Activated CD8-positive, alpha-beta memory T cell treated with anti-CD3 and anti-CD28 coated beads, Interleukin-2, amount 10 ng/mL, durations not matched to agents 7 days and 5 days (primary cell): Measurements from ENCODE around the gene COL4A3. TPM values are rescaled to one million over a fixed set of nuclear protein-coding genes. Genes with fewer than 3 reads are reported as not detected.
"Not testable (repeated sequence)": the region's sequence is repeated elsewhere in the genome, so short reads cannot be mapped to it uniquely, and the experiment has no call there.

ENCODE experiments used
- ATAC-seq: fragments of 150-1000 bp; cut with Tn5 transposase; one replicate; pipeline ENCODE4 v1.10.0; 2021; ENCODE audit warnings: moderate library complexity
- CTCF ChIA-PET: fragments of 350-600 bp; sonication (Branson Sonifier 250); formaldehyde crosslinking; loops from one replicate; lab custom pipeline; 2021; ENCODE audit warnings: antibody characterized with exemption; lab: Charles Lee
- DNase-seq: peaks from one replicate; pipeline ENCODE4 v3.0.0-alpha.2; 2020
- H3K27ac Mint-ChIP-seq: one replicate; pipeline ENCODE4 v1.8.0; 2021; ENCODE audit warnings: mild to moderate bottlenecking, mixed read lengths
- H3K27me3 Mint-ChIP-seq: one replicate; pipeline ENCODE4 v1.8.0; 2021; ENCODE audit warnings: mixed read lengths
- H3K36me3 Mint-ChIP-seq: one replicate; pipeline ENCODE4 v1.8.0; 2021; ENCODE audit warnings: mild to moderate bottlenecking, mixed read lengths
- H3K4me1 Mint-ChIP-seq: one replicate; pipeline ENCODE4 v1.8.0; 2021; ENCODE audit warnings: mixed read lengths
- H3K4me3 Mint-ChIP-seq: one replicate; pipeline ENCODE4 v1.8.0; 2021; ENCODE audit warnings: mild to moderate bottlenecking, moderate library complexity, mixed read lengths
- H3K9me3 Mint-ChIP-seq: one replicate; pipeline ENCODE4 v1.8.0; 2022; ENCODE audit warnings: low read depth, mixed read lengths
- total RNA-seq, 2 experiments: library from RNA; stranded (reverse); gene quantifications; one replicate each; pipeline ENCODE4 v1.2.3, GENCODE V29; 2021

Gene COL4A3
- total RNA-seq, 2 experiments from 2014 or later, result not detected

GRCh38 chr2:227204452-227204851 lies 40.0 kb downstream of the COL4A3 start:
- no peak overlapping the region for H3K27ac Mint-ChIP-seq
- peaks cover 7% of the 10 kb centered on the region for H3K27me3 Mint-ChIP-seq
- CTCF ChIA-PET, result no interaction called here
- no peaks in the 10 kb centered on the region for H3K36me3 Mint-ChIP-seq
- no peak for ATAC-seq
- DNase-seq, result no peak
- H3K4me3 Mint-ChIP-seq, result no peak overlapping the region
- H3K9me3 Mint-ChIP-seq, result no peaks in the 10 kb centered on the region
- H3K4me1 Mint-ChIP-seq, result no peaks in the 10 kb centered on the region

DNA sequence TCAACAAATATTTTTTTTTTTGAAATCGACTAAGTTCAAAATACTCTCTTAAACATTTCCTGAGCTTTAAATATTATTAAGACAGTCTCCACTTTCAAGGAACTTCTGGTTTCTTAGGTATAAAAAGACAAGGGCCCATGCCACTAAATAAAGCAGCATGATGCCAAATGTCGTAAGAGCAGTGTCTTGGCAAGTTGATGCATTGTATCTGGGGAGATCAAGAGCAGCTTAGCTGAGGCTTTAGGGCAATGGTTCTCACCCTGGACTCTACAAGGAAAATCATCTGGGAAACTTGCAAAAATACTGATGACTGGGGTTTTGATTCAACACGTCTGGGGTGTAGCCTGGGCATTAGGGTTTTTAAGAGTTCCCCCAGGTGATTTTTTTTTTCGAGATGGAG lies 41.3 kb downstream of the COL4A3 start:
- CTCF ChIA-PET, result interaction anchor here (1.4 kb wide), 1 partner anchor 18 kb away, joined by 3 read pairs; no protein-coding TSS in a partner anchor
- Mint-ChIP-seq H3K36me3 (no peaks in the 10 kb centered on the region), H3K4me1 (no peaks in the 10 kb centered on the region), H3K27me3 (peaks cover 7% of the 10 kb centered on the region), H3K9me3 (no peaks in the 10 kb centered on the region), H3K27ac (no peak overlapping the region), H3K4me3 (no peak overlapping the region)
- DNase-seq, result no peak
- ATAC-seq, result no peak

DNA sequence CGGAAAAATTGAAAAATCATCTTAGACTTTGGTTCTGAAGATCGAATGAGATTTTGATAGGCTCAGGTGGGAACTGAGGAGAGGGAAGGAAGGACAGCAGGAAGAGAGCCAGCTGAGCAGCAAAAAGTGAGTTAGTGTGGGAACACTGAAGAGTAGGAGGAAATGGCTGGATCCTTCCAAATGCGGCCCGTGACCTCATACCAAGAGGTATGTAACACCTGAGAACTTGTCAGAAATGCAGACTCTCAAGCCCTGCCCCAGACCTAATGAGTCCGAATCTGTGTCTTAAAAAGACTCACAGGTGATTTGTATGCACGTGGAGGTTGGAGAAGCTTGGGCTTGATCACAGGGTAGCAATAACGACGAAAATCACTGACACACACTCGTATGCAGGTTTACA lies 42.0 kb downstream of the COL4A3 start:
- CTCF ChIA-PET, result interaction anchor here (1.4 kb wide), 1 partner anchor 17 kb away, joined by 3 read pairs; no protein-coding TSS in a partner anchor
- ATAC-seq (no peak), DNase-seq (no peak)
- H3K9me3 Mint-ChIP-seq, result no peaks in the 10 kb centered on the region
- no peak overlapping the region for H3K27ac Mint-ChIP-seq
- H3K36me3 Mint-ChIP-seq, result no peaks in the 10 kb centered on the region
- no peaks in the 10 kb centered on the region for H3K4me1 Mint-ChIP-seq
- no peak overlapping the region for H3K4me3 Mint-ChIP-seq
- H3K27me3 Mint-ChIP-seq, result peaks cover 7% of the 10 kb centered on the region

- H3K4me1 Mint-ChIP-seq, result no peaks in the 10 kb centered on the region
Observed at GRCh38 chr2:227207573-227207972, 43.1 kb downstream of the COL4A3 start.

DNA sequence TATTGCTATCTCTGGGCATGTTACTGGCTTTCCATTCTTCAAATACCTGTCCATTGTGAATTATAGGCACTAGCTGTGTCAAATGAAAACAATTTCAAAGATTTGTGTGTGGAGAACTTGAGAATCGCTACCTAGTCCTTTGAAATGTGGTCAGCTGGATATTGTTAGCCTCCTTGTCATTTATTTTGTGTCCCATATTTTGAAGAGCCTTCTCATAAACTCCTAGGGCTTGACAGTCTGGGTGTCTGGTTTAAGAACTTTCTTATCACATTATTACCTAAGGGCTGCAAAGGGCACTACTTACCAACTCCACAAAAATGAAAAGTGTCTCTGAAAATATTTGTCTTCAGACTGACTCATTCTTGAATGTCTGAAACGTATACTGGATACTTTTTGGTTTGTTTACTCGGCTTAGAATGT lies 50.2 kb downstream of the COL4A3 start:
- H3K27ac Mint-ChIP-seq, result no peak overlapping the region
- no peaks in the 10 kb centered on the region for H3K36me3 Mint-ChIP-seq
- no peaks in the 10 kb centered on the region for H3K4me1 Mint-ChIP-seq
- CTCF ChIA-PET, result no interaction called here
- no peaks in the 10 kb centered on the region for H3K27me3 Mint-ChIP-seq
- no peaks in the 10 kb centered on the region for H3K9me3 Mint-ChIP-seq
- ATAC-seq, result no peak
- H3K4me3 Mint-ChIP-seq, result no peak overlapping the region
- no peak for DNase-seq

More at GRCh38 chr2:227207573-227207972, 43.1 kb downstream of the COL4A3 start:
- Mint-ChIP-seq H3K27me3 (peaks cover 7% of the 10 kb centered on the region), H3K36me3 (no peaks in the 10 kb centered on the region), H3K4me3 (no peak overlapping the region), H3K9me3 (no peaks in the 10 kb centered on the region), H3K27ac (no peak overlapping the region)
- DNase-seq, result no peak
- CTCF ChIA-PET, result no interaction called here
- no peak for ATAC-seq

GRCh38 chr2:227219312-227220105 lies 55.1 kb downstream of the COL4A3 start:
- H3K9me3 Mint-ChIP-seq, result no peaks in the 10 kb centered on the region
- H3K27me3 Mint-ChIP-seq, result peaks cover 9% of the 10 kb centered on the region
- H3K36me3 Mint-ChIP-seq, result no peaks in the 10 kb centered on the region
- no peak overlapping the region for H3K27ac Mint-ChIP-seq
- DNase-seq, result no peak
- no peaks in the 10 kb centered on the region for H3K4me1 Mint-ChIP-seq
- ATAC-seq, result no peak
- H3K4me3 Mint-ChIP-seq, result no peak overlapping the region
- CTCF ChIA-PET, result interaction anchor here (1.1 kb wide), 1 partner anchor 19 kb away, joined by 4 read pairs; no protein-coding TSS in a partner anchor

GRCh38 chr2:227221120-227221519 lies 56.7 kb downstream of the COL4A3 start:
- Mint-ChIP-seq H3K27me3 (peaks cover 9% of the 10 kb centered on the region), H3K4me1 (no peaks in the 10 kb centered on the region), H3K9me3 (no peaks in the 10 kb centered on the region), H3K36me3 (no peaks in the 10 kb centered on the region), H3K27ac (no peak overlapping the region), H3K4me3 (no peak overlapping the region)
- CTCF ChIA-PET, result no interaction called here
- ATAC-seq (no peak), DNase-seq (no peak)

DNA sequence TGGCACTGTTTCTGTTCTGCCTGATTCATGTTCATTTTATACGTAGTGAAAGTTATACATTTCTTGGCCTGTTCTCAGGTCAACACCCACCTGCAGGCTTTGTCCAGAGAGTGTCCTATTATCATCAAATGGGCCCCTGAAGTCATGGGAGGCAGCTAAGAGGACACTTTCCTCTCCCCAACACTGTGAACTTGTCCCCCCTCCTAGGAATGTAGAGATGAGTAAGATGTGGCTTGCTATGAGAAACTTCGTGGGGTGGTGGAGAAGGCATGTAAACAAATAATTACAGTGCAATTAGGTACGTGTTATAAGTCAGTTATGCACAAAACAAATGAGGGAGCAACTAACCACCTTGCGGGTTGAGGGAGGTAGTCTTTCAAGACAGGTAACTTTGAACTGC lies 57.9 kb downstream of the COL4A3 start:
- Mint-ChIP-seq H3K4me3 (no peak overlapping the region), H3K27ac (no peak overlapping the region), H3K9me3 (no peaks in the 10 kb centered on the region), H3K36me3 (no peaks in the 10 kb centered on the region), H3K27me3 (peaks cover 9% of the 10 kb centered on the region), H3K4me1 (no peaks in the 10 kb centered on the region)
- CTCF ChIA-PET, result interaction anchor here (1.0 kb wide), 1 partner anchor 16 kb away, joined by 6 read pairs; no protein-coding TSS in a partner anchor
- ATAC-seq (no peak), DNase-seq (no peak)

- not testable (repeated sequence) for ATAC-seq, DNase-seq, H3K27me3 Mint-ChIP-seq, H3K4me1 Mint-ChIP-seq, H3K4me3 Mint-ChIP-seq, H3K36me3 Mint-ChIP-seq, H3K27ac Mint-ChIP-seq, H3K9me3 Mint-ChIP-seq
- CTCF ChIA-PET, result interaction anchor here (0.6 kb wide), 1 partner anchor 1755 kb away, joined by 3 read pairs; no protein-coding TSS in a partner anchor
Observed at GRCh38 chr2:227225641-227226040, 61.2 kb downstream of the COL4A3 start.

DNA sequence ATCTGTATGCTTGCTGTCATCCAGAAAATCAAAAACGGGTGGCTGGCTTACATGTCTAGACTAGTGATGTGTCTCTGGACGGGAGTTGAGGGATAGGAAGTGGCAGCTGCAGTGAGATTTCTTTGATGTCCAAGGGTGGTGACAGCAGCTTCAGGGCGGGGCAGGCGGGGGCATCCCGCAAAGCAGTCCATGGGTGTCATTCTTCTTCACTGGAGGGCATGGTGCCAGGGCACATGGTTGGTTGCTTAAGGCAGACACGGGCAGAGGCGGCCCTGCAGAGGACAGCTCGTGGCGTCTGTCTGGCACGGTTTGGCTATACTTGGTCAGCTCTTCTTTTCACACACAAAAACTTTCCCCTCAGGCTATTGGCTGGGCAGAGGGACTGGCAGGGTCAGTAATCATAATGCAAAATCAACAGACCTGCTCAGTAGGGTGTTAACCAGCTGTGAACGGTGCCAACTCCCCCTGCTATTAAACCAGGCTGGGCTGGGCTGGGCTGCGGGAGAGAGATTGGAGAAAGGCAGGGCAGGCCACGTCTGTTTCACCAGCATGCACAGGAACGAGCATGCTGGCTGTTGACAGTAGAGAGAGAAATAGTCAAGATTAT lies 63.7 kb downstream of the COL4A3 start:
- no peaks in the 10 kb centered on the region for H3K9me3 Mint-ChIP-seq
- H3K36me3 Mint-ChIP-seq, result no peaks in the 10 kb centered on the region
- no peak overlapping the region for H3K27ac Mint-ChIP-seq
- H3K27me3 Mint-ChIP-seq, result peaks cover 10% of the 10 kb centered on the region
- ATAC-seq, result no peak
- CTCF ChIA-PET, result no interaction called here
- no peak for DNase-seq
- H3K4me1 Mint-ChIP-seq, result no peaks in the 10 kb centered on the region
- H3K4me3 Mint-ChIP-seq, result no peak overlapping the region

GRCh38 chr2:227230151-227230550 lies 65.7 kb downstream of the COL4A3 start:
- no peak overlapping the region for H3K4me3 Mint-ChIP-seq
- no peak for DNase-seq
- peaks cover 11% of the 10 kb centered on the region for H3K27me3 Mint-ChIP-seq
- no peak for ATAC-seq
- H3K9me3 Mint-ChIP-seq, result no peaks in the 10 kb centered on the region
- no peaks in the 10 kb centered on the region for H3K36me3 Mint-ChIP-seq
- CTCF ChIA-PET, result no interaction called here
- no peak overlapping the region for H3K27ac Mint-ChIP-seq
- no peaks in the 10 kb centered on the region for H3K4me1 Mint-ChIP-seq

GRCh38 chr2:227234429-227234828 lies 70.0 kb downstream of the COL4A3 start:
- H3K4me3 Mint-ChIP-seq, result no peak overlapping the region
- CTCF ChIA-PET, result no interaction called here
- no peaks in the 10 kb centered on the region for H3K9me3 Mint-ChIP-seq
- ATAC-seq (no peak), DNase-seq (no peak)
- no peaks in the 10 kb centered on the region for H3K4me1 Mint-ChIP-seq
- H3K27ac Mint-ChIP-seq, result no peak overlapping the region
- H3K36me3 Mint-ChIP-seq, result no peaks in the 10 kb centered on the region
- peaks cover 14% of the 10 kb centered on the region for H3K27me3 Mint-ChIP-seq

DNA sequence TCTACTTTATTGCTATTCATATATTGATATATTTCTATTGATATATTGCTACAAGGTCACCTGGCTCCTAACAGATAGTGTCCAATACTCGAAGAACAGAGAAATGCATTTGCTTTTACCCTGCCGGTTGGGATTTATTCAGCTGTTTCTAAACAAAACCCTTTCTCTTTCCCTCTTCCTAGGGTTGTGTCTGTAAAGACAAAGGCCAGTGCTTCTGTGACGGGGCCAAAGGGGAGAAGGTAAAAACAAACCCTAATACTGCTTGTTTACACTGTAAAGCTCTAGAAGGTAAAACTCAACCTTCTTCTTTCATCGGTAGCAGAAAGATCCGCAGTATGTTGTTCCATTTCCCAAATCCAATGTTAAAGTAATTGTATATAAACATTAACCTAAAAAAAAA lies 73.4 kb downstream of the COL4A3 start:
- no peaks in the 10 kb centered on the region for H3K36me3 Mint-ChIP-seq
- peaks cover 17% of the 10 kb centered on the region for H3K27me3 Mint-ChIP-seq
- CTCF ChIA-PET, result interaction anchor here (0.6 to 3.0 kb wide), 20 partner anchors 11 to 651 kb away, joined by 3 to 22 read pairs (median 4); no protein-coding TSS in a partner anchor
- H3K27ac Mint-ChIP-seq, result no peak overlapping the region
- H3K4me3 Mint-ChIP-seq, result no peak overlapping the region
- ATAC-seq, result no peak
- H3K4me1 Mint-ChIP-seq, result no peaks in the 10 kb centered on the region
- no peaks in the 10 kb centered on the region for H3K9me3 Mint-ChIP-seq
- no peak for DNase-seq
